ENCODE data around the gene AP1G2. TPM values are rescaled to one million over a fixed set of nuclear protein-coding genes. Genes with fewer than 3 reads are reported as not detected.

The AP1G2 gene
- total and polyA plus RNA-seq, 2 of the 13 experiments (the other 11 are each of a cell fraction or from before 2014, with no cell fraction given) = 96.9 to 611 TPM

GRCh38 chr14:23551266-23552028 is 16.1 kb downstream of the AP1G2 start, which contains the start of gene ZFHX2 (continued):
- no peak for TF ChIP-seq ZBTB40 (IDR thresholded peaks at IDR 0.05)
- TF ChIP-seq ZBTB40 (CRISPR knock-in tag; IDR thresholded peaks at IDR 0.05) = peak; percentile 88
- TF ChIP-seq IRF1 (CRISPR knock-in tag; IDR thresholded peaks at IDR 0.05; ENCODE audit: low read depth) = no peak
- TF ChIP-seq SMAD3 (CRISPR knock-in tag; IDR thresholded peaks at IDR 0.05) = no peak
- no peak for TF ChIP-seq ZNF337 (CRISPR knock-in tag; IDR thresholded peaks at IDR 0.05; ENCODE audit: borderline replicate concordance, low read depth)
- TF ChIP-seq CHD4 (IDR thresholded peaks at IDR 0.05; ENCODE audit: borderline replicate concordance, low read length) = no peak; the same call in 1 of the 2 replicates
- TF ChIP-seq ZNF20 (CRISPR knock-in tag; IDR thresholded peaks at IDR 0.05) = no peak
- peak; percentile 77 for TF ChIP-seq E2F1 (CRISPR knock-in tag; IDR thresholded peaks at IDR 0.05)
- peak; percentile 27; the same call in 1 of the 2 replicates for TF ChIP-seq CBX5 (CRISPR knock-in tag; IDR thresholded peaks at IDR 0.05; ENCODE audit: borderline replicate concordance)
- peak; percentile 33 for TF ChIP-seq TBL1XR1 (IDR thresholded peaks at IDR 0.05; ENCODE audit: borderline replicate concordance, low read length, partially characterized antibody)
- TF ChIP-seq ZNF121 (CRISPR knock-in tag; IDR thresholded peaks at IDR 0.05) = no peak
- no peak for TF ChIP-seq TEAD2 (CRISPR knock-in tag; IDR thresholded peaks at IDR 0.05)
- peak; percentile 22; the same call in 1 of the 2 replicates for TF ChIP-seq TSC22D2 (CRISPR knock-in tag; IDR thresholded peaks at IDR 0.05; ENCODE audit: borderline replicate concordance)
- TF ChIP-seq EP300 (IDR thresholded peaks at IDR 0.05; ENCODE audit: low read depth in 2 of 2, low read length in 2 of 2) = peak in 1 of 2 experiments; percentile 59; a peak in 2 of 4 replicates
- TF ChIP-seq EP300 (CRISPR knock-in tag; IDR thresholded peaks at IDR 0.05; ENCODE audit: borderline replicate concordance) = 0 out of 2 replicates have a peak, but pooled peaks have one; percentile 25
- TF ChIP-seq GATA4 (IDR thresholded peaks at IDR 0.05; ENCODE audit: borderline replicate concordance, low read depth) = peak; percentile 43; the same call in 1 of the 2 replicates
- no peak for TF ChIP-seq ZNF431 (CRISPR knock-in tag; IDR thresholded peaks at IDR 0.05; ENCODE audit: borderline replicate concordance, low read depth)
- peak; percentile 60; the same call in 1 of the 2 replicates for TF ChIP-seq FIP1L1 (IDR thresholded peaks at IDR 0.05; ENCODE audit: borderline replicate concordance, insufficient read depth, low read depth, low read length)
